ENCODE data around the gene ADGRB3.
"Not testable (repeated sequence)": the region's sequence is repeated elsewhere in the genome, so short reads cannot be mapped to it uniquely, and the experiment has no call there.

The ADGRB3 gene

GRCh38 chr6:68911811-68912210, 276.7 kb downstream of the ADGRB3 start:
- DNase-seq (ENCODE audit: low read depth in 1 of 2, low spot score in 1 of 2), result no peak
- in situ Hi-C loops (cut with HindIII; ENCODE audit: low pct_unique_long_range_greater_than_20kb, low sequenced_read_pairs), result no loop called here

GRCh38 chr6:68912805-68913204, 277.7 kb downstream of the ADGRB3 start:
- in situ Hi-C loops (cut with HindIII; ENCODE audit: low pct_unique_long_range_greater_than_20kb, low sequenced_read_pairs), result not testable (repeated sequence)

More at GRCh38 chr6:68911811-68912210, 276.7 kb downstream of the ADGRB3 start:
- TF ChIP-seq JUND (IDR thresholded peaks at IDR 0.05; ENCODE audit: low read depth), result no peak

GRCh38 chr6:68915586-68915985, 280.5 kb downstream of the ADGRB3 start:
- no peak for TF ChIP-seq JUND (IDR thresholded peaks at IDR 0.05; ENCODE audit: low read depth)
- in situ Hi-C loops (cut with HindIII; ENCODE audit: low pct_unique_long_range_greater_than_20kb, low sequenced_read_pairs), result no loop called here
- no peak for DNase-seq (ENCODE audit: low read depth in 1 of 2, low spot score in 1 of 2)

More at GRCh38 chr6:68912805-68913204, 277.7 kb downstream of the ADGRB3 start:
- DNase-seq (ENCODE audit: low read depth in 1 of 2, low spot score in 1 of 2), result peak in 1 of 2 experiments; percentile 33

GRCh38 chr6:68919537-68919936, 284.5 kb downstream of the ADGRB3 start:
- in situ Hi-C loops (cut with HindIII; ENCODE audit: low pct_unique_long_range_greater_than_20kb, low sequenced_read_pairs), result no loop called here
- DNase-seq (ENCODE audit: low read depth in 1 of 2, low spot score in 1 of 2), result no peak
- no peak for TF ChIP-seq JUND (IDR thresholded peaks at IDR 0.05; ENCODE audit: low read depth)

GRCh38 chr6:68941345-68941744, 306.3 kb downstream of the ADGRB3 start:
- DNase-seq (ENCODE audit: low read depth in 1 of 2, low spot score in 1 of 2), result no peak
- in situ Hi-C loops (cut with HindIII; ENCODE audit: low pct_unique_long_range_greater_than_20kb, low sequenced_read_pairs), result no loop called here
- no peak for TF ChIP-seq JUND (IDR thresholded peaks at IDR 0.05; ENCODE audit: low read depth)

GRCh38 chr6:68947721-68948120, 312.6 kb downstream of the ADGRB3 start:
- DNase-seq (ENCODE audit: low read depth in 1 of 2, low spot score in 1 of 2), result no peak
- TF ChIP-seq JUND (IDR thresholded peaks at IDR 0.05; ENCODE audit: low read depth), result no peak
- in situ Hi-C loops (cut with HindIII; ENCODE audit: low pct_unique_long_range_greater_than_20kb, low sequenced_read_pairs), result no loop called here

- no peak for DNase-seq (ENCODE audit: low read depth in 1 of 2, low spot score in 1 of 2)
- in situ Hi-C loops (cut with HindIII; ENCODE audit: low pct_unique_long_range_greater_than_20kb, low sequenced_read_pairs), result no loop called here
- no peak for TF ChIP-seq JUND (IDR thresholded peaks at IDR 0.05; ENCODE audit: low read depth)
Measured at GRCh38 chr6:68951270-68951669, 316.2 kb downstream of the ADGRB3 start.

- DNase-seq (ENCODE audit: low read depth in 1 of 2, low spot score in 1 of 2), result peak in 1 of 2 experiments; percentile 33
- in situ Hi-C loops (cut with HindIII; ENCODE audit: low pct_unique_long_range_greater_than_20kb, low sequenced_read_pairs), result no loop called here
- no peak for TF ChIP-seq JUND (IDR thresholded peaks at IDR 0.05; ENCODE audit: low read depth)
Measured at GRCh38 chr6:68958327-68958726, 323.2 kb downstream of the ADGRB3 start.

GRCh38 chr6:68967549-68968300, 332.6 kb downstream of the ADGRB3 start:
- in situ Hi-C loops (cut with HindIII; ENCODE audit: low pct_unique_long_range_greater_than_20kb, low sequenced_read_pairs), result no loop called here
- TF ChIP-seq JUND (IDR thresholded peaks at IDR 0.05; ENCODE audit: low read depth), result no peak
- peak; percentile 27 to 78 for DNase-seq (ENCODE audit: low read depth in 1 of 2, low spot score in 1 of 2)

- in situ Hi-C loops (cut with HindIII; ENCODE audit: low pct_unique_long_range_greater_than_20kb, low sequenced_read_pairs), result no loop called here
- no peak for DNase-seq (ENCODE audit: low read depth in 1 of 2, low spot score in 1 of 2)
- TF ChIP-seq JUND (IDR thresholded peaks at IDR 0.05; ENCODE audit: low read depth), result no peak
Measured at GRCh38 chr6:68968301-68968649, 333.2 kb downstream of the ADGRB3 start.

GRCh38 chr6:68973066-68973465, 338.0 kb downstream of the ADGRB3 start:
- in situ Hi-C loops (cut with HindIII; ENCODE audit: low pct_unique_long_range_greater_than_20kb, low sequenced_read_pairs), result no loop called here

GRCh38 chr6:68975064-68975463, 340.0 kb downstream of the ADGRB3 start:
- no peak for TF ChIP-seq JUND (IDR thresholded peaks at IDR 0.05; ENCODE audit: low read depth)
- in situ Hi-C loops (cut with HindIII; ENCODE audit: low pct_unique_long_range_greater_than_20kb, low sequenced_read_pairs), result no loop called here
- DNase-seq (ENCODE audit: low read depth in 1 of 2, low spot score in 1 of 2), result peak in 1 of 2 experiments; percentile 70

More at GRCh38 chr6:68973066-68973465, 338.0 kb downstream of the ADGRB3 start:
- DNase-seq (ENCODE audit: low read depth in 1 of 2, low spot score in 1 of 2), result no peak
- no peak for TF ChIP-seq JUND (IDR thresholded peaks at IDR 0.05; ENCODE audit: low read depth)

- no peak for TF ChIP-seq JUND (IDR thresholded peaks at IDR 0.05; ENCODE audit: low read depth)
- peak in 1 of 2 experiments; percentile 42 for DNase-seq (ENCODE audit: low read depth in 1 of 2, low spot score in 1 of 2)
- in situ Hi-C loops (cut with HindIII; ENCODE audit: low pct_unique_long_range_greater_than_20kb, low sequenced_read_pairs), result no loop called here
Measured at GRCh38 chr6:68975816-68976215, 340.7 kb downstream of the ADGRB3 start.

- no peak for DNase-seq (ENCODE audit: low read depth in 1 of 2, low spot score in 1 of 2)
- TF ChIP-seq JUND (IDR thresholded peaks at IDR 0.05; ENCODE audit: low read depth), result no peak
- in situ Hi-C loops (cut with HindIII; ENCODE audit: low pct_unique_long_range_greater_than_20kb, low sequenced_read_pairs), result no loop called here
Measured at GRCh38 chr6:68976260-68976659, 341.2 kb downstream of the ADGRB3 start.
